Mesendoderm (in vitro differentiated cells): ENCODE data around the gene SLC16A3.
"Not testable (repeated sequence)": the region's sequence is repeated elsewhere in the genome, so short reads cannot be mapped to it uniquely, and the experiment has no call there.

Source experiments
- DNase-seq: peaks from one replicate; pipeline ENCODE4 v3.0.0; 2013
- H2AK5ac ChIP-seq: 2 replicates; pipeline ENCODE4 v1.6.1; 2013; ENCODE audit warnings: low read length, inconsistent platforms
- H2BK120ac ChIP-seq: 2 replicates; pipeline ENCODE4 v1.6.1; 2013; ENCODE audit warnings: low read depth, mild to moderate bottlenecking, low read length, moderate library complexity, mixed read lengths
- H2BK15ac ChIP-seq: replicated peaks from 2 replicates; pipeline ENCODE4 v1.6.1; 2013; ENCODE audit warnings: low read depth, mild to moderate bottlenecking, moderate library complexity
- H2BK5ac ChIP-seq: 2 replicates; pipeline ENCODE4 v1.6.1; 2013; ENCODE audit warnings: low read length, inconsistent platforms
- H3K18ac ChIP-seq: 2 replicates; pipeline ENCODE4 v1.6.1; 2013; ENCODE audit warnings: mild to moderate bottlenecking, low read length, mixed read lengths
- H3K23ac ChIP-seq: one replicate; pipeline ENCODE4 v1.6.1; 2013; ENCODE audit warnings: low read length
- H3K27ac ChIP-seq: 2 replicates; pipeline ENCODE4 v1.5.1; 2013; ENCODE audit warnings: low read depth, mild to moderate bottlenecking, inconsistent platforms, low read length, moderate library complexity
- H3K27me3 ChIP-seq: 2 replicates; pipeline ENCODE4 v1.6.1; 2013; ENCODE audit warnings: low read length, control low read depth, mild to moderate bottlenecking, inconsistent platforms; ENCODE audit not compliant: insufficient read depth, poor library complexity
- H3K36me3 ChIP-seq: 2 replicates; pipeline ENCODE4 v1.6.1; 2013; ENCODE audit warnings: low read length, inconsistent platforms; ENCODE audit not compliant: control insufficient read depth, insufficient read depth
- H3K4ac ChIP-seq: one replicate; pipeline ENCODE4 v1.6.1; 2013; ENCODE audit warnings: low read depth, mild to moderate bottlenecking, low read length, moderate library complexity
- H3K4me1 ChIP-seq: 2 replicates; pipeline ENCODE4 v1.6.1; 2013; ENCODE audit warnings: low read depth, low read length, inconsistent platforms; ENCODE audit not compliant: control insufficient read depth
- H3K4me2 ChIP-seq: 2 replicates; pipeline ENCODE4 v1.6.1; 2013; ENCODE audit warnings: low read length
- H3K4me3 ChIP-seq: 2 replicates; pipeline ENCODE4 v1.5.1; 2013; ENCODE audit warnings: mild to moderate bottlenecking, low read length
- H3K56ac ChIP-seq: one replicate; pipeline ENCODE4 v1.6.1; 2013; ENCODE audit warnings: low read length
- H3K79me1 ChIP-seq: 2 replicates; pipeline ENCODE4 v1.6.1; 2013; ENCODE audit warnings: low read length, inconsistent platforms
- H3K79me2 ChIP-seq: 2 replicates; pipeline ENCODE4 v1.6.1; 2013; ENCODE audit warnings: mild to moderate bottlenecking, low read length; ENCODE audit not compliant: control insufficient read depth, insufficient read depth
- H3K9ac ChIP-seq: 2 replicates; pipeline ENCODE4 v1.6.1; 2013; ENCODE audit warnings: low read length, inconsistent platforms
- H4K5ac ChIP-seq: one replicate; pipeline ENCODE4 v1.6.1; 2013; ENCODE audit warnings: low read length
- H4K8ac ChIP-seq: one replicate; pipeline ENCODE4 v1.6.1; 2013; ENCODE audit warnings: low read depth, mild to moderate bottlenecking, control low read depth, low read length, moderate library complexity
- WGBS: extraction: QIAGEN DNeasy Blood & Tissue Kit; methylation state at CpG from one replicate; pipeline ENCODE4 v1.1.7; 2013; ENCODE audit warnings: low lambda C conversion rate, missing lambda C conversion rate; ENCODE audit not compliant: insufficient coverage; ENCODE audit errors: extremely low coverage; 5-methylcytosine and 5-hydroxymethylcytosine counted together

SLC16A3 gene

DNA sequence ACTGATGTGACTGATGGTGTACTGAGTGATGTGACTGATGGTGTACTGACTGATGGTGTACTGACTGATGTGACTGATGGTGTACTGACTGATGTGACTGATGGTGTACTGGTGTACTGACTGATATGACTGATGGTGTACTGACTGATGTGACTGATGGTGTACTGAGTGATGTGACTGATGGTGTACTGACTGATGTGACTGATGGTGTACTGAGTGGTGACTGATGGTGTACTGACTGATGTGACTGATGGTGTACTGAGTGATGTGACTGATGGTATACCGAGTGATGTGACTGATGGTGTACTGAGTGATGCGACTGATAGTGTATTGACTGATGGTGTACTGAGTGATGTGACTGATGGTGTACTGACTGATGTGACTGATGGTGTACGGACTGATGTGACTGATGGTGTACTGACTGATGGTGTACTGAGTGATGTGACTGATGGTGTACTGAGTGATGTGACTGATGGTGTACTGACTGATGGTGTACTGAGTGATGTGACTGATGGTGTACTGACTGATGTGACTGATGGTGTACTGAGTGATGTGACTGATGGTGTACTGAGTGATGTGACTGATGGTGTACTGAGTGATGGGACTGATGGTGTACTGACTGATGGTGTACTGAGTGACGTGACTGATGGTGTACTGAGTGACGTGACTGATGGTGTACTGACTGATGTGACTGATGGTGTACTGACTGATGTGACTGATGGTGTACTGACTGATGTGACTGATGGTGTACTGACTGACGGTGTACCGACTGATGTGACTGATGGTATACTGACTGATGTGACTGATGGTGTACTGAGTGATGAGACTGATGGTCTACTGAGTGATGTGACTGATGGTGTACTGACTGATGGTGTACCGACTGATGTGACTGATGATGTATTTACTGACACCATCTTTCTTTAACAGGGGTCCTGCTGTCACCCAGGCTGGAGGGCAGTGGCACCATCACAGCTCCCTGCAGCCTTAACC is 31.4 kb downstream of the SLC16A3 start:
- not testable (repeated sequence) for H3K4me2 ChIP-seq, H3K27me3 ChIP-seq, H4K5ac ChIP-seq, H2AK5ac ChIP-seq, H3K27ac ChIP-seq, H3K56ac ChIP-seq, H4K8ac ChIP-seq, DNase-seq, H3K23ac ChIP-seq, H3K4me1 ChIP-seq, H3K9ac ChIP-seq, H3K18ac ChIP-seq, H2BK5ac ChIP-seq, H2BK15ac ChIP-seq, H3K4ac ChIP-seq, H3K4me3 ChIP-seq, H2BK120ac ChIP-seq
- WGBS: no CpG with 5 or more reads among the region's 8 CpGs
- Histone ChIP-seq H3K79me1 (peaks cover 39% of the 10 kb centered on the region), H3K79me2 (peaks cover 43% of the 10 kb centered on the region), H3K36me3 (peaks cover 37% of the 10 kb centered on the region)

DNA sequence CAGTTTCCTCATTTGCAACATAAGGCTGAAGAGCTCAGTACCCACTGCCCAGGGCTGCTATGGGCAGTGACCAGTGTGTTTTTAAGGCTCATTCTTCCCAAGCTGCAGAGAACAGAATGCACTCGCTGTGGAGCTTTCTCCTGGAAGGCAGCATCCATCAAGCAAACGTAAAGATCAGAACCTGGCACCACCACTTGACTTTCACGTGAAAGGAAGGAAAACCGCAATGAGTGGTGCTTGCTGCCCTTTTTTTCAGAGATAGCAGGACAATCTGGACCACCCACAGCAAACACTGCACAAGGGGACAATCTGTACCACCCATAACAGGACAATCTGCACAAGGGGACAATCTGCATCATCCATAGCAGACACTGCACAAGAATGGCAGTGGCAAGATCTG is 33.5 kb downstream of the SLC16A3 start:
- no peak overlapping the region for H3K56ac ChIP-seq
- peaks cover 58% of the 10 kb centered on the region for H3K79me2 ChIP-seq
- no peak overlapping the region for H4K8ac ChIP-seq
- H3K79me1 ChIP-seq: peaks cover 38% of the 10 kb centered on the region
- H2BK15ac ChIP-seq: no peak overlapping the region
- no peaks in the 10 kb centered on the region for H3K27me3 ChIP-seq
- no peak overlapping the region for H3K4me3 ChIP-seq
- H3K36me3 ChIP-seq: peaks cover 37% of the 10 kb centered on the region
- no peak overlapping the region for H3K18ac ChIP-seq
- no peak overlapping the region for H3K9ac ChIP-seq
- H3K4me1 ChIP-seq: no peaks in the 10 kb centered on the region
- no peak overlapping the region for H2BK5ac ChIP-seq
- no peak overlapping the region for H3K23ac ChIP-seq
- H4K5ac ChIP-seq: no peak overlapping the region
- H3K27ac ChIP-seq: no peak overlapping the region
- DNase-seq: no peak
- no peak overlapping the region for H2BK120ac ChIP-seq
- no peak overlapping the region for H2AK5ac ChIP-seq
- no peak overlapping the region for H3K4ac ChIP-seq
- no CpG with 5 or more reads among the region's 4 CpGs for WGBS
- no peak overlapping the region for H3K4me2 ChIP-seq

DNA sequence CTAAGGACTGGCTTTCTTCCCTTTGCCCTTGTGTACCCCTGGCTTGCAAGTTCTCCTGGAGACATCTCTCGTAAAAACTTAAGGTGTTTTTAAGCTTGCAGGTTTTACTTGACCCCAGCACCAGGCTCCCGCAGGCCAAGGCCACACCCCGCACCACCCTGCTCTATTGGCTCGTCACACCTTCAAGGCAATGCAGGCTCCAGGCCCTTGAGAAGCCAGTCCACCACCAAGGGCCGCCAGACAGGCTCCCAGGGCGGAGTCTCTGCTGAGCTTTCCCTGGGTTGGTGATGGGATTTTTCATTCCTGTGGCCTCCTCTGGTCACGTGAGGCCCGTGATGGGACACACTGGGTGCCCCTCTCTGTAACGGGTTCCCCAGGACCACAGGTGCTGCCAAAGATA is 34.8 kb downstream of the SLC16A3 start:
- Histone ChIP-seq H3K27me3 (no peaks in the 10 kb centered on the region), H3K4ac (no peak overlapping the region), H3K56ac (no peak overlapping the region), H2BK15ac (no peak overlapping the region), H4K5ac (no peak overlapping the region), H3K23ac (no peak overlapping the region), H2BK5ac (no peak overlapping the region), H3K36me3 (peaks cover 34% of the 10 kb centered on the region), H3K18ac (no peak overlapping the region), H2BK120ac (no peak overlapping the region), H4K8ac (no peak overlapping the region), H3K4me3 (no peak overlapping the region), H3K79me1 (peaks cover 41% of the 10 kb centered on the region), H3K79me2 (peaks cover 65% of the 10 kb centered on the region), H3K27ac (no peak overlapping the region), H3K4me1 (no peaks in the 10 kb centered on the region), H2AK5ac (no peak overlapping the region), H3K9ac (no peak overlapping the region), H3K4me2 (no peak overlapping the region)
- WGBS: no CpG with 5 or more reads among the region's 9 CpGs
- no peak for DNase-seq

DNA sequence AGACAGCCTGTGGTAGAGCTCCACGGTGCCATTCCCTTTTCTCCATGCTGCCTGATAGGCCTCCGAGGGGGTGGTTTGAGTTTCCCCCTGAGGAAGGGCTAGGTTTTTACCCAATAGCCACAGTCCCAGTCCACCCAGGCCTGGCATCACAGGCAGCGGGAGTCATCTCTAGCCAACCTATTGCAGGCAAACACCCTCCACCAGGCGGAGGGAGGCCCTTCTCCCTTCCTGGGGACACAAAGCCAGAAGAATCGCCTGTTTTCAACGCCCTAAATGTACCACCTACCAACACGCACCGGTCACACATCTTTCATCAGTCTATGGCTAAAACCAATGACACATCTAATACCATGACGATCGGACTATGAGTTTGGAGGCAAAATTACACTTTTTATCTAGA is 37.3 kb downstream of the SLC16A3 start:
- WGBS: no CpG with 5 or more reads among the region's 10 CpGs
- no peak overlapping the region for H2BK5ac ChIP-seq
- no peak overlapping the region for H3K23ac ChIP-seq
- no peak overlapping the region for H2BK15ac ChIP-seq
- H3K18ac ChIP-seq: no peak overlapping the region
- peaks cover 77% of the 10 kb centered on the region for H3K79me2 ChIP-seq
- H3K36me3 ChIP-seq: peaks cover 25% of the 10 kb centered on the region
- H3K9ac ChIP-seq: no peak overlapping the region
- H4K8ac ChIP-seq: no peak overlapping the region
- H3K4me1 ChIP-seq: no peaks in the 10 kb centered on the region
- H3K27ac ChIP-seq: no peak overlapping the region
- no peak overlapping the region for H3K4me3 ChIP-seq
- no peak for DNase-seq
- H3K79me1 ChIP-seq: peaks cover 33% of the 10 kb centered on the region
- no peak overlapping the region for H2AK5ac ChIP-seq
- H3K4me2 ChIP-seq: no peak overlapping the region
- no peak overlapping the region for H2BK120ac ChIP-seq
- no peak overlapping the region for H3K4ac ChIP-seq
- no peaks in the 10 kb centered on the region for H3K27me3 ChIP-seq
- no peak overlapping the region for H3K56ac ChIP-seq
- no peak overlapping the region for H4K5ac ChIP-seq

DNA sequence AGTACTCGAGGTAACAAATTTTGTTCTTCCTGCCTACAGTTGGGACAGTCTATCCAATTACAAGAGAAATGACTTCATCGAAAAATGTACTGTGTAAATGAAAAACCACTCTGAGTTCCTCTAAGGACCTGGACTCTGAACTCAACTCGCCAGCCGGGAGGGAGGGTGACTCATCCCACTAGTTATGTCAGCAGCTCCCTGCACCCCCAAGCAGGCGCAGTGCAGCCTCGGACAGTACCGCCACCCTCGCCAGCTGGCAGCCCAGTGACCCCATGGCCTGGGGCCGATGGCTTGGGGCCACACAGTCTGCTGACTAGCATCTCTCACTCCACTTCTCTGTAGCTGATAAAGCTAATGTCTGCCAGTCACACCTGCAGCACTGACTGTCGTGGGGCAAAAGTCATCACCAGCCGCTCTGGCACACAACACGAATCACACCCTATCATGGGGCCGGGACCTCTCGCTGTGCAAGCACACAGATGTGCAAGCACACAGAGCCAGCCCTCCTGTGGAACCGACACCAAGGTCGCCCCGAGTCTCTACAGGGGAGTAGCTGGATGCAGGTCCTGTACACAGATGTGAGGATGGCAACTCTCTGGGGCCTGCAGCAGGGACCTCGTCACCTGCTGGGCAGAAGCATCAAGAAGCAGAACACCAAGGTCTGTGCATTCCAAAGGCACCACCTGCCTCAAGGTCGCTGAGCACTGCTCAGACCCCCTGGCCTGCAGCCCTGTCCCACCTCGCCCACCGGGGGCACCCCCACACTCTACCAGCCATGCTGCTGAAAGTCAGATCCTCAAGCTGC is 38.9 kb downstream of the SLC16A3 start:
- Histone ChIP-seq H3K56ac (no peak overlapping the region), H3K23ac (no peak overlapping the region), H3K9ac (no peak overlapping the region), H2AK5ac (no peak overlapping the region), H3K79me2 (peaks cover 81% of the 10 kb centered on the region), H3K79me1 (peaks cover 33% of the 10 kb centered on the region), H2BK15ac (no peak overlapping the region), H3K4ac (no peak overlapping the region), H3K4me2 (no peak overlapping the region), H2BK120ac (no peak overlapping the region), H4K8ac (no peak overlapping the region), H3K27me3 (no peaks in the 10 kb centered on the region), H4K5ac (no peak overlapping the region), H3K36me3 (peaks cover 23% of the 10 kb centered on the region), H2BK5ac (no peak overlapping the region), H3K18ac (no peak overlapping the region), H3K27ac (no peak overlapping the region), H3K4me1 (peaks cover 5% of the 10 kb centered on the region), H3K4me3 (no peak overlapping the region)
- no peak for DNase-seq
- WGBS: no CpG with 5 or more reads among the region's 21 CpGs
